MCF 10A (cell line): ENCODE data around the gene SSTR1. TPM values are rescaled to one million over a fixed set of nuclear protein-coding genes. Genes with fewer than 3 reads are reported as not detected.
"Not testable (repeated sequence)": the region's sequence is repeated elsewhere in the genome, so short reads cannot be mapped to it uniquely, and the experiment has no call there.

Source experiments
- BruUV-seq: library from RNA; stranded (reverse); fragments of 400-500 nt; replicated peaks from 2 replicates; lab custom pipeline; 2021; lab: Mats Ljungman, UMichigan
- CTCF ChIA-PET: fragments of 300-600 bp; sonication (Branson Sonifier 250); formaldehyde crosslinking; extraction: SDS; loops from one replicate; lab custom pipeline; 2021; ENCODE audit warnings: antibody characterized with exemption, inconsistent platforms; lab: Yijun Ruan, JAX
- POLR2A ChIA-PET: fragments of 300-600, 350-650 bp; sonication (Branson Sonifier 250); formaldehyde crosslinking; extraction: SDS; loops from one replicate; lab custom pipeline; 2020; ENCODE audit warnings: antibody characterized with exemption, inconsistent platforms; lab: Yijun Ruan, JAX
- DNase-seq: peaks from one replicate; pipeline ENCODE4 v3.0.0-alpha.2; 2018; ENCODE audit not compliant: unreplicated experiment
- H3K27ac Mint-ChIP-seq: one replicate; pipeline ENCODE4 v1.8.0; 2022; ENCODE audit warnings: mild to moderate bottlenecking, low read depth, mixed read lengths; ENCODE audit not compliant: unreplicated experiment
- H3K27me3 Mint-ChIP-seq: one replicate; pipeline ENCODE4 v1.8.0; 2022; ENCODE audit warnings: mixed read lengths; ENCODE audit not compliant: insufficient read depth, unreplicated experiment
- H3K36me3 Mint-ChIP-seq: one replicate; pipeline ENCODE4 v1.8.0; 2022; ENCODE audit warnings: mild to moderate bottlenecking, moderate library complexity, mixed read lengths; ENCODE audit not compliant: insufficient read depth, unreplicated experiment
- H3K4me1 Mint-ChIP-seq: one replicate; pipeline ENCODE4 v1.8.0; 2022; ENCODE audit warnings: mixed read lengths; ENCODE audit not compliant: insufficient read depth, unreplicated experiment
- H3K4me3 Mint-ChIP-seq: one replicate; pipeline ENCODE4 v1.8.0; 2022; ENCODE audit warnings: mild to moderate bottlenecking, moderate library complexity, mixed read lengths; ENCODE audit not compliant: unreplicated experiment
- H3K9me3 Mint-ChIP-seq: one replicate; pipeline ENCODE4 v1.8.0; 2022; ENCODE audit warnings: mixed read lengths; ENCODE audit not compliant: unreplicated experiment
- CTCF ChIP-seq: fragments of 200-600 bp; IDR thresholded peaks from one replicate; pipeline ENCODE4 v1.8.0; 2022; ENCODE audit warnings: antibody characterized with exemption, mild to moderate bottlenecking; ENCODE audit not compliant: unreplicated experiment
- intact Hi-C: fragments of 100-400 bp; cut with micrococcal nuclease; formaldehyde crosslinking; loops from 2 replicates; pipeline ENCODE4 v1.14.1; 2022
- total RNA-seq: library from RNA; stranded (reverse); gene quantifications from 2 replicates; pipeline ENCODE4 v1.2.3, GENCODE V29; 2022

SSTR1 gene
- total RNA-seq, 1 experiment from 2014 or later: 0.33 TPM

- intact Hi-C loops: no loop called here
- no TSS peak for BruUV-seq
- DNase-seq: no peak
- Mint-ChIP-seq H3K27ac (no peak overlapping the region), H3K36me3 (no peaks in the 10 kb centered on the region), H3K27me3 (no peaks in the 10 kb centered on the region), H3K9me3 (no peaks in the 10 kb centered on the region), H3K4me3 (no peak overlapping the region), H3K4me1 (peaks cover 19% of the 10 kb centered on the region)
- TF ChIP-seq CTCF: no peak
- POLR2A ChIA-PET: interaction anchor here (1.0 to 2.6 kb wide), 2 partner anchors 15 to 1246 kb away, joined by 3 to 7 read pairs; partner anchors contain the start of gene FBXO33
- CTCF ChIA-PET: interaction anchor here (0.5 to 2.9 kb wide), 3 partner anchors 10 to 209 kb away, joined by 3 to 11 read pairs (median 4); no protein-coding TSS in a partner anchor
Measured at GRCh38 chr14:38185671-38186070, 22.0 kb upstream of the SSTR1 start.

DNA sequence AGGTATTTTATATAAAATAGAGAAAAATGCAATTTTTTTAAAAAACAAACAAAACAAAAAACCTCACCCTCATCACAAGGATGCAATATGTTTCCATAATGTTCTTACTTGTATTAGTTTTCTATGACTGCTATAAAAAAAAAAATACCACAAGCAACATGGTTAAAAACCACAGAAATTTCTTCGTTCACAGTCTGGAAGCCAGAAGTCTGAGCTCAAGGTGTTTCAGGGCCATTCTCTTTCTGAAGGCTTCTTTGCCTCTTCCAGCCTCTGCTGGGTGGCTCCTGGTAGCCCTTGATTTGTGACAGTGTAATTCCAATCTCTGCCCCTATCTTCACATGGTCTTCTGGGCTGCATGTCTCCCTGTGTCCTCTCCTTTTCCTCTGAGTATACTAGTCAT, 21.5 kb upstream of the SSTR1 start:
- ChIA-PET CTCF (interaction anchor here (0.5 to 1.2 kb wide), 5 partner anchors 11 to 1190 kb away, joined by 3 to 6 read pairs (median 4); no protein-coding TSS in a partner anchor), POLR2A (interaction anchor here (1.0 to 2.6 kb wide), 4 partner anchors 13 to 1246 kb away, joined by 3 to 7 read pairs (median 4); partner anchors contain the start of gene FBXO33)
- Mint-ChIP-seq H3K4me1 (peaks cover 19% of the 10 kb centered on the region), H3K27me3 (no peaks in the 10 kb centered on the region), H3K36me3 (no peaks in the 10 kb centered on the region), H3K9me3 (no peaks in the 10 kb centered on the region), H3K4me3 (no peak overlapping the region), H3K27ac (no peak overlapping the region)
- intact Hi-C loops: no loop called here
- BruUV-seq: no TSS peak
- no peak for TF ChIP-seq CTCF
- no peak for DNase-seq

DNA sequence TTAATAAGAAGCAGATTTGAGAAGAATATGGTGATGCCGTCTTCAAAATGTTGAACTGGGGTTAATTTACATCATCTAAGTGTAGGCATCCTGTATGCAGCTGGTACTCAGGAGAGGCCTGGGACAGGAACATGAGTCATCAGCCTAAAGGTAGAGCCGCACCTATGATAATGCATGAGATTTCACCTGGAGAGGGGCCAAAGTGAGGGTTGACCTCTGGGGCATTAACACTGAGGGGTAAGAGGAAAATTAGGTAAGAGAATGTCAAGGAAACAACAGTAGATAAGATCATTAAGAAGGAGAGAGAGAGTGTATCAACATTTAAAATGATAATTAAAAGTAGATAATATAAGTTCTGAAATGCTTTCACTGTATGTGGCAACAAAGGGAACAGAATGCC, 20.2 kb upstream of the SSTR1 start:
- Mint-ChIP-seq H3K27me3 (no peaks in the 10 kb centered on the region), H3K27ac (peak overlapping the region; percentile 21), H3K4me1 (peaks cover 19% of the 10 kb centered on the region), H3K9me3 (no peaks in the 10 kb centered on the region), H3K36me3 (no peaks in the 10 kb centered on the region), H3K4me3 (no peak overlapping the region)
- DNase-seq: peak; percentile 79
- ChIA-PET POLR2A (interaction anchor here (1.3 to 2.6 kb wide), 2 partner anchors 13 to 17 kb away, joined by 5 to 7 read pairs; no protein-coding TSS in a partner anchor), CTCF (interaction anchor here (0.8 to 1.1 kb wide), 2 partner anchors 157 to 1238 kb away, joined by 3 read pairs; no protein-coding TSS in a partner anchor)
- intact Hi-C loops: no loop called here
- no TSS peak for BruUV-seq
- no peak for TF ChIP-seq CTCF

GRCh38 chr14:38189930-38190726, 17.6 kb upstream of the SSTR1 start:
- no peak for DNase-seq
- peaks cover 19% of the 10 kb centered on the region for H3K4me1 Mint-ChIP-seq
- no TSS peak for BruUV-seq

GRCh38 chr14:38190846-38191245, 16.9 kb upstream of the SSTR1 start:
- DNase-seq, H3K27ac Mint-ChIP-seq, CTCF ChIA-PET, H3K9me3 Mint-ChIP-seq, BruUV-seq, H3K36me3 Mint-ChIP-seq, intact Hi-C loops, POLR2A ChIA-PET, H3K27me3 Mint-ChIP-seq, H3K4me3 Mint-ChIP-seq: not testable (repeated sequence)
- peaks cover 15% of the 10 kb centered on the region for H3K4me1 Mint-ChIP-seq

More at GRCh38 chr14:38189930-38190726, 17.6 kb upstream of the SSTR1 start:
- Mint-ChIP-seq H3K36me3 (no peaks in the 10 kb centered on the region), H3K9me3 (no peaks in the 10 kb centered on the region), H3K27ac (no peak overlapping the region), H3K27me3 (no peaks in the 10 kb centered on the region), H3K4me3 (no peak overlapping the region)
- no peak for TF ChIP-seq CTCF
- intact Hi-C loops: no loop called here
- ChIA-PET POLR2A (no interaction called here), CTCF (interaction anchor here (0.7 to 1.2 kb wide), 2 partner anchors 8 to 1494 kb away, joined by 3 to 9 read pairs; no protein-coding TSS in a partner anchor)

GRCh38 chr14:38191491-38191890, 16.2 kb upstream of the SSTR1 start:
- H3K4me1 Mint-ChIP-seq: peaks cover 14% of the 10 kb centered on the region
- H3K9me3 Mint-ChIP-seq, intact Hi-C loops, BruUV-seq, H3K4me3 Mint-ChIP-seq, POLR2A ChIA-PET, H3K36me3 Mint-ChIP-seq, CTCF ChIA-PET, H3K27ac Mint-ChIP-seq, DNase-seq, H3K27me3 Mint-ChIP-seq: not testable (repeated sequence)
